ENCODE measurements around the gene ITGA2. TPM values are rescaled to one million over a fixed set of nuclear protein-coding genes. Genes with fewer than 3 reads are reported as not detected.
"Not testable (repeated sequence)": the region's sequence is repeated elsewhere in the genome, so short reads cannot be mapped to it uniquely, and the experiment has no call there.

Gene ITGA2
- total RNA-seq, 2 donors from 2014 or later = 1.5 to 2.3 TPM

DNA sequence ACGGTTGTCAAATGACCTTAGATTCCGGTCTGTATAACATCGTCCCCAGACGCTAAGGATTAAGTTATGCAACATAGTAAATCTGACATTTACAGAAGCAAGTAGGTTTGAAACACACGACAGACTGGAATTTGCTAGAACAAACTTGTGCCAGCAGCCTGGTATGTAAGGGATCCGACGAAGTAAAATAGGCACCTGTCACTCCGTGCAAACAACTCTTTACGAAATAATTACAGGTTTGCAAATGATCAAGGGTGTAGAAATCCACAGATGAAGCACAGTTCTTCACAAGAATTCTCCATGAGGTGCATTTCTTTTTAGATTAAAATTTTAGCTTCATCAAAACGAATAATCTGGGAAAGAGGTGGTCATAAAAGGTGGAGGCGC is 119.9 kb downstream of the ITGA2 start:
- peaks cover 0 to 24% of the 10 kb centered on the region in 2 donors for H3K4me1 ChIP-seq
- TF ChIP-seq, protein P1, sequence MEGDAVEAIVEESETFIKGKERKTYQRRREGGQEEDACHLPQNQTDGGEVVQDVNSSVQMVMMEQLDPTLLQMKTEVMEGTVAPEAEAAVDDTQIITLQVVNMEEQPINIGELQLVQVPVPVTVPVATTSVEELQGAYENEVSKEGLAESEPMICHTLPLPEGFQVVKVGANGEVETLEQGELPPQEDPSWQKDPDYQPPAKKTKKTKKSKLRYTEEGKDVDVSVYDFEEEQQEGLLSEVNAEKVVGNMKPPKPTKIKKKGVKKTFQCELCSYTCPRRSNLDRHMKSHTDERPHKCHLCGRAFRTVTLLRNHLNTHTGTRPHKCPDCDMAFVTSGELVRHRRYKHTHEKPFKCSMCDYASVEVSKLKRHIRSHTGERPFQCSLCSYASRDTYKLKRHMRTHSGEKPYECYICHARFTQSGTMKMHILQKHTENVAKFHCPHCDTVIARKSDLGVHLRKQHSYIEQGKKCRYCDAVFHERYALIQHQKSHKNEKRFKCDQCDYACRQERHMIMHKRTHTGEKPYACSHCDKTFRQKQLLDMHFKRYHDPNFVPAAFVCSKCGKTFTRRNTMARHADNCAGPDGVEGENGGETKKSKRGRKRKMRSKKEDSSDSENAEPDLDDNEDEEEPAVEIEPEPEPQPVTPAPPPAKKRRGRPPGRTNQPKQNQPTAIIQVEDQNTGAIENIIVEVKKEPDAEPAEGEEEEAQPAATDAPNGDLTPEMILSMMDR (IDR thresholded peaks at IDR 0.05) = no peak
- H3K36me3 ChIP-seq = no peaks in the 10 kb centered on the region
- H3K9me3 ChIP-seq = no peaks in the 10 kb centered on the region
- H3K4me3 ChIP-seq = peak overlapping the region; percentile 67 to 88
- no peak for DNase-seq (ENCODE audit: low spot score)
- no peaks in the 10 kb centered on the region for H3K27me3 ChIP-seq
- peak overlapping the region; percentile 74 to 90 for H3K27ac ChIP-seq

DNA sequence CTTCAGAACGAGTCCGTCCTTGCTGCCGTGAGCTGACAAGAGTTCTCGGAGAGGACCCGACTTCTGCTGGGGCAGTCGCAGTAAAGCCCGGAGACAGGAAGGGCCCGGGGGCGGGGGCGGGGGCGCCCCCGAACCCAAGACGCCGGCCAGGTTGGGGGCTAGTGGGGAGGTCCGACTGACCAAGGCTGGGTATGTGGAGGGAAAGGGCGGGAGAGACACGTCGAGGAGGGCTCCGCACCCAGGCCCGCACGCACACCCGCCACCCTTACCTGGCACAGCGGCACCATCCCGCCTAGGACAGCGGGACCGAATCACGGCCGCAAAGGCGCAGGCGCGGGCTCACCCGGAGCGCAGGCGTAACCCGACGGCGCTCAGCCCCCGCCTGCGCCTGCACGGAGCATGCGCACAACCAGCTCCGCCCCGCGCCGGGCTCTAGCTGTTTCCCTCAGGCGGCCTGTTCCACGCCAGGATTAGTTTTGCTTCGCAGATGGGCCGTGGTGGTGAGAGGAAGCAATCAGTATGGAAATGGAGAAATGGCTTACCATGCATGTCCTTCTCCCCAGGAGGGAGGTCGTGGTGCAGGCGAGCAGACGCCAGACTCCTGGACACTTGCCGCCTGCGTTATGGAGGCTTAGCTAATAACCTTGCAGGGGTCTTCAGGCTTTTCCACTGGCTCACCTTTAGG is 120.4 kb downstream of the ITGA2 start, which contains the start of gene MOCS2:
TSS of gene MOCS2 (minus strand) at position 315 of the 685 bp plus-strand sequence. CDS start 2,583 bp downstream, outside the sequence.
- peak within 1 kb of the TSS; percentile 67 to 88 for H3K4me3 ChIP-seq
- H3K4me1 ChIP-seq = peaks cover 0 to 24% of the 10 kb centered on the region in 2 donors
- TF ChIP-seq, protein P1 (IDR thresholded peaks at IDR 0.05) = peak in 1 of 2 donors; percentile 19
- H3K36me3 ChIP-seq = no peaks in the 10 kb centered on the region
- H3K27me3 ChIP-seq = no peaks in the 10 kb centered on the region
- H3K27ac ChIP-seq = peak within 1 kb of the TSS; percentile 74 to 90
- DNase-seq (ENCODE audit: low spot score) = peak; percentile 85
- no peaks in the 10 kb centered on the region for H3K9me3 ChIP-seq

DNA sequence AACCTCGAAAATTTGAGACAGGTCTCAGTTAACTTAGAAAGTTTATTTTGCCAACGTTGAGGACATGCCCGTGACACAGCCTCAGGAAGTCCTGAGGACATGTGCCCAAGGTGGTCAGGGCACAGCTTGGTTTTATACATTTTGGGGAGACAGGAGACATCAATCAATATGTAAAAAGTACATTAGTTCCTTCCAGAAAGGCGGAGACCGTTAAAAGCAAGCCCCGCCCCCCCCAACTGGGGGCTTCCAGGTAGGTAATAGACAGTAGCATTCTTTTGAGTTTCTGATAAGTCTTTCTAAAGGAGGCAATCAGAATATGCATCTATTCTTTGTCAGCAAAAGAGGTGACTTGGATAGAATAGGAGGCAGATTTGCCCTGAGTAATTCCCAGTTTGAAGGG is 121.0 kb downstream of the ITGA2 start:
- peak overlapping the region; percentile 67 to 88 for H3K4me3 ChIP-seq
- peaks cover 0 to 24% of the 10 kb centered on the region in 2 donors for H3K4me1 ChIP-seq
- H3K36me3 ChIP-seq = no peaks in the 10 kb centered on the region
- TF ChIP-seq, protein P1 (IDR thresholded peaks at IDR 0.05) = no peak
- peak overlapping the region; percentile 74 to 90 for H3K27ac ChIP-seq
- no peak for DNase-seq (ENCODE audit: low spot score)
- no peaks in the 10 kb centered on the region for H3K27me3 ChIP-seq
- no peaks in the 10 kb centered on the region for H3K9me3 ChIP-seq

DNA sequence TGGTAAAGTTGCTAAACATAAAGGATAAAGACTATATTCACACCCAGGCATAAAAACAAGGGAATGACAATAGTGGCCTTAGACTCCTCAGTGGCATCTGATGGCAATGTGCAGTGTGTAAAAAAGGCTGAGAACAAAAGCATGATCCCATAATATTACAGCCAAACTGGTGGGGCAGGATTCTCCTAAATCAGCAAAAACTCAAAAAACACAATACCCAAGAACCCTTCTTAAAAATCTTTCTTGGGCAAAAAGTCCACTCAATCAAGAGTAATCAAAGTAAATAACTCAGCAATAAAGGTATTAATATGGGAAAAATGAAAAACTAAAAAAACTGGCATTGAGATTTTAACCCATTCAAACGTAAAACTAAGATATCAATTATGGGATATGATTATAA is 122.0 kb downstream of the ITGA2 start:
- no peak overlapping the region for H3K27ac ChIP-seq
- H3K9me3 ChIP-seq = no peaks in the 10 kb centered on the region
- peaks cover 0 to 24% of the 10 kb centered on the region in 2 donors for H3K4me1 ChIP-seq
- TF ChIP-seq, protein P1 (IDR thresholded peaks at IDR 0.05) = no peak
- no peaks in the 10 kb centered on the region for H3K36me3 ChIP-seq
- no peak for DNase-seq (ENCODE audit: low spot score)
- H3K4me3 ChIP-seq = no peak overlapping the region
- no peaks in the 10 kb centered on the region for H3K27me3 ChIP-seq

DNA sequence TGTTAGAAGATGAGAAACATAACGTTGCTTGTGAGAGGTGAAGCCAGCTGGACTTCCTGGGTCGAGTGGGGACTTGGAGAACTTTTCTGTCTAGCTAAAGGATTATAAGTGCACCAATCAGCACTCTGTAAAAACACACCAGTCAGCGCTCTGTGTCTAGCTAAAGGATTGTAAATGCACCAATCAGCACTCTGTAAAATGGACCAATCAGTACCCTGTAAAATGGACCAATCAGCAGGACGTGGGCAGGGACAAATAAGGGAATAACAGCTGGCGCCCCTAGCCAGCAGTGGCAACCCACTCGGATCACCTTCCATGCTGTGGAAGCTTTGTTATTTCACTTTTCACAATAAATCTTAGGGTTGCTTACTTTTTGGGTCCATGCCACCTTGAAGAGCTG is 123.2 kb downstream of the ITGA2 start:
- not testable (repeated sequence) for H3K27ac ChIP-seq; H3K27me3 ChIP-seq; H3K9me3 ChIP-seq; H3K4me3 ChIP-seq; H3K36me3 ChIP-seq; DNase-seq (ENCODE audit: low spot score)
- H3K4me1 ChIP-seq = peaks cover 0 to 22% of the 10 kb centered on the region in 2 donors

DNA sequence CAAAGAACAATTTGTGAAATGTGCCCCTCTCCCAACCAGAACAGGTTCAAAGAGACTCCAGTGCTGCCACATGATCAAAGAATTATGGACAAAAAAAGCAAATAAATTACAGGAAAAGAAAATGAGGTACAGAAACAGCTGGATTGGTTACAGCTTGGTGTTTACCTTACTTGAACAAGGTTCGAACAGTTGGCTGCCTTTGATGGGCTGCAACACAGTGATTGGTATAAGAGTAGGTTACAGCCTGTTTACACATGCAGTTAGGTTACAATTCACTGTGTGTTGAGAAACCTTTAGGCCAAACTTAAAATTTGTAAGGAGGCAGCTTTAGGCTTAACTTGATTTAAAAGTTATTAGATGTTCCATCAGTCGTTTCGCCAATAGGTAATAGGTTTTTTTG is 123.8 kb downstream of the ITGA2 start:
- Histone ChIP-seq H3K27ac (no peak overlapping the region), H3K36me3 (no peaks in the 10 kb centered on the region), H3K4me3 (no peak overlapping the region), H3K9me3 (no peaks in the 10 kb centered on the region), H3K27me3 (no peaks in the 10 kb centered on the region), H3K4me1 (peaks cover 0 to 21% of the 10 kb centered on the region in 2 donors)
- TF ChIP-seq, protein P1 (IDR thresholded peaks at IDR 0.05) = no peak
- DNase-seq (ENCODE audit: low spot score) = no peak
